HG03565 (cell line): ENCODE measurements around the gene ANKRD36.
A peak's percentile ranks its signal among the peaks of the same experiment; 100 is the strongest.
"Not testable (repeated sequence)": the region's sequence is repeated elsewhere in the genome, so short reads cannot be mapped to it uniquely, and the experiment has no call there.

Experiments used
- ATAC-seq: cut with Tn5 transposase; IDR thresholded peaks from one replicate; pipeline ENCODE4 v1.9.1; 2021; ENCODE audit warnings: mild to moderate bottlenecking, moderate library complexity; ENCODE audit not compliant: unreplicated experiment

The ANKRD36 gene

DNA sequence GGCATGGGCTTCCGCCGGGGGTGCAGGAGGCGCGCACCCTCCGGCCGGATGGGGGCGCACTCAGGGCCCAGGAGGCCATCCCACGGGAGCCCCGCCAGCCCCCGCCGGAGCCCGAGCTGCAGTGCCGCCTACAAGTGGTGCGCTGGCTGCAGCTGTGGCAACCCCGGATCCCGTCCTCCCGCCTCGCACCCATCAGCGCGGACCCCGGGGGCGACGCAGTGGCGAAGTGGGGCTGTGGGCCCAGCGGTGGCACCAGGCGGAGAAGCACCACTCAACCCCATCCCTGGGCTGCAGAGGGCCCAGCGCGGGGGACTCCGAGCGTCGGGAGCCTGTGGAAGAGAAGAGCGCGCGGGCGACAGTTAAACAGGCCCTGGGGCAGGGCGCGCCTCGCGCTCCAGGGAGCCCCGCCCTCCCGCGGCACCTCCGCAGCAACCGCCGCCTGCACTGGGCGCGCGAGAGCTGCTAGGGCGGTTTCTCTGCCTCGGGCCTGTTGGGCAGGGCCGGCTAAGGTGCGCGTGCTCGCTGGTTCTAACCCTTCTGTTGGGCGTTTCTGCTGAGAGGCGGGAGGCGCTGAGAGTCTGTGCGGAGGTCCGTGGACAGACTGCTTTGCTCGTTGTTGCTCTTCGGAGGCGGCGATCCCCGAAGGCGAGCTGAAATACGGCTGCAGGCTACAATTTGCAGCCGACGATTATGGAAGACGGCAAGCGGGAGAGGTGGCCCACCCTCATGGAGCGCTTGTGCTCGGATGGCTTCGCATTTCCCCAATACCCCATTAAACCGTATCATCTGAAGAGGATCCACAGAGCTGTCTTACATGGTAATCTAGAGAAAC, at the start of gene ANKRD36:
Gene ANKRD36, plus strand, starts transcription at position 104 of the 832 bp plus-strand sequence. Its CDS starts 587 bp downstream, at position 691.
- peak; percentile 87 for ATAC-seq

DNA sequence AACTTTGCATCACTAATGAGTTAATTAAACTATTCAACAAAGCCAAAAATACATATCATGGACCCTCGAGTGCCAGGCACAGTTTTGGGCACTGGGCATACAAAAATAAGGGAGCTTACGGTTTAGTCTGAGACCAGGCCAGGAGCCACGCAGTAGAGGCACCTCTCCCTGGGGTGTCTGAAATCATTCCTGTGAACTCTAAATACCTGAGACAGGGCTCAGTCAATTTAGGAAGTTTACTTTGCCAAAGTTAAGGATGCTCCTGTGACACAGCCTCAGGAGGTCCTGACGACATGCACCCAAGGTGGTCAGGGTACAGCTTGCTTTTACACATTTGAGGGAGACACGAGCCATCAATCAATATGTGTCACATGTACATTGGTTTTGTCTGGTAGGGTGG, 46.9 kb upstream of the ANKRD36 start:
- ATAC-seq, result not testable (repeated sequence)

DNA sequence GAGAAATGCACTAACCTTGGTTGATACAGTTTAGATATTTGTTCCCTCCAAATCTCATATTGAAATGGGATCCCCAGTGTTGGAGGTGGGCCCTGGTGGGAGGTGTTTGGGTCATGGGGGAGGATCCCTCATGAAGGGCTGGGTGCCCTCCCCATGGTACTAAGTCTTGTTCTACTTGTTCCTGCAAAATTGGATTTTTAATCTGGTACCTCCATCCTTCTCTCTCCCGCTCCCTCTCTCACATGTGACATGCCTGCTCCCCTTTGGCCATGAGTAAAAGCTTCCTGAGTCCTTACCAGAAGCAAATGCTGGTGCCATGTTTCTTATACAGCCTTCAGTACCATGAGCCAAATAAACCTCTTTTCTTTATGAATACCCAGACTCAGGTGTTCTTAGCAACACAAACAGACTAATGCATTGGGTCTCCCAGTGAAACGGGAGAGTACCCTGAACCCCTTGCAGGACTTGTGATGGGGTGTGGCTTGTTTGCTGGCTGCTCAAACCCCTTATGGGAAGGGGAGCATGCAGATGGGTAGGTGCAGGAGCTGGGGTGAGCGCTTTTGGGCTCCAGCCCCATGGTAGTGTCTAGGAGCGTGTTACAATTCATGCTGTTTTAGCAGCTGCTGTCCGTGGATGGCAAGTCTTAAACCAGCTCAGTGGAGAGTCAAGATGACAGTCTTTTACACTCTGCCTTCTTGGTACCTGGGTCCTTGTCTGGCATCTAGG, 45.5 kb upstream of the ANKRD36 start:
- no peak for ATAC-seq

DNA sequence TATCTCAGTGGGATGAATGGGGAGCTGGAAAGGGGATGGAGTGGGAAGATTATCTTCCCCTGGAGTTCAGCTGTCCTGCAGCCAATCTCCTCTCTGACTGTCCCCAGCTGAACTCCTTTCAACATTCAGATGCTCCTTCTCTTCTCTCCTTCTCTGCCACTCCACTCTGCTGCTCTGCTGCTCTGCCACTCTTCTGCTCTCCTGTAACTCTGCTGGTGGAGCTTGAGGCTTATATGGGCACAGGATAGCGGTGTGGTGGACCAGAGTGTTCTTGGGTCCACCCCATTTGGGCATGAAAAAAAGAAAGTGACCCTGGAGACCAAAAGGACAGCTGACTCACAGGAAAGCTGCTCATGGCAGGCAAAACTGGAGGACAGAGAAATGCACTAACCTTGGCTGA, 44.9 kb upstream of the ANKRD36 start:
- no peak for ATAC-seq

DNA sequence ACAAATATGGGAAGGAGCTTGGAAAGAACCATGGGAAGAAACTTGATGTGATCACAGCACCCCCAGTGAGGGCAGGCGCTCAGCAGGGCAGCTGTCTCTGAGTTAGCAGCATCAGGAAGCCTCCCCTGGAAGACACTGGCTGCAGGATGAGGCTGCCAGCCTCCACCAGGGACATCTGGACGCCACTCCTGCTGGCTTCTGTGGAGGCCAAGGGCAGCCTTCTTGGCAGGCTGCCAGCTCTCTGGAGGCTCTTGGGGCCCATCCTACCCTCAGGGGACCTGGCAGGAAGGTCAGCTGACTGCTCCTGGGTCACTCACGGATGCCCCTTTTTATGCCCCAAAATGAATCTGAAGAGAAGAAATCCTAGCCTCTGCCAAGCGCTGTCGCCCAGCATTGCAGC, 44.2 kb upstream of the ANKRD36 start:
- ATAC-seq, result not testable (repeated sequence)

DNA sequence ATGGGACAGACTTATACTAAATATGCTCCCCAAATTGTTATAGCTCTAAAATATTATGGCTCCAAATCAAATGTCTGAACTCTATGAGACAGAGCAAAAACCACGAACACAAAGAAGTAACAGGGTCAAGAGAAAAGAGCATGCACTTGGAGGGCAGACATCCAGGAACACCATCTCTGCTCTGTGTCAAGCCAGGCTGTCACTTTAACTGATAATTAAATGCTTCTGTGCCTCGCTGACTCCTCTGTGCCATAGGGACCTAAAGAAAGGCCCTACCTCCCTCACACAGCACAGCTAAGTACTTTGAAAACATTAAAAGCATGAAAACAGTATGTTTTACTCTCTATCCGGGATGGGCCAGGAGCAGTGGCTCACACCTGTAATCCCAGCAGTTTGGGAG, 42.0 kb upstream of the ANKRD36 start:
- not testable (repeated sequence) for ATAC-seq

DNA sequence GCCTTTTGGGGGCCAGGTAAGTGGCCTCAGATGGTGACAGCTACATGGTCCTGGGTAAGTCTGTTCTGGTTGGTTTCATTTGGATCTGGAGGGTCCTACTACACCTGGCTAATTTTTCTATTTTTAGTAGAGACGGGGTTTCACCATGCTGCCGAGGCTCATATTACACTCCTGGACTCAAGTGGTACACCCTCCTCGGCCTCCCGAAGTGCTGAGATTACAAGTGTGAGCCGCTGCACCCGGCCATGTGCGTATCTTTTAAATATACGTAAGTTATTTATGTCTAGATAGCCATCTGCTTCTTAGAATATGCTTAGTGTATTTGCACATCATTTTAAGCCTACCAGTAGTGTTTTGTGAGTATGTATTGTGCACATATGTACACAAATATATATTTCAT, 35.7 kb upstream of the ANKRD36 start:
- ATAC-seq, result not testable (repeated sequence)

DNA sequence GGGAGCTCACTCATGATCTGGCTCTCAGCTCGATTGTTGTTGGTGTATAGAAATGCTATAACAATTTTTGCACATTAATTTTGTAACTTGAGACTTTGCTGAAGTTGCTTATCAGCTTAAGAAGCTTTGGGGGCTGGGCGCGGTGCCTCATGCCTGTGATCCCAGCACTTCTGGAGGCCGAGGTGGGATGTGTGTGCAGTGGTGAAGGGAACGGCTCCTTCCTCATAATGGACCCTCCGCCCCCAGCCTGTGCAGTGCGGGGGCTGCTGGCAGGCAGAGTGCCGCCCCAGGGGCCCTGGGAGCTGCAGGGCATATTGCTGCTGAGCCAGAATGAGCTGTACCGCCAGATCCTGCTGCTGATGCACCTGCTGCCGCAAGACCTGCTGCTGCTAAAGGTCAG, 32.1 kb upstream of the ANKRD36 start:
- ATAC-seq, result not testable (repeated sequence)

DNA sequence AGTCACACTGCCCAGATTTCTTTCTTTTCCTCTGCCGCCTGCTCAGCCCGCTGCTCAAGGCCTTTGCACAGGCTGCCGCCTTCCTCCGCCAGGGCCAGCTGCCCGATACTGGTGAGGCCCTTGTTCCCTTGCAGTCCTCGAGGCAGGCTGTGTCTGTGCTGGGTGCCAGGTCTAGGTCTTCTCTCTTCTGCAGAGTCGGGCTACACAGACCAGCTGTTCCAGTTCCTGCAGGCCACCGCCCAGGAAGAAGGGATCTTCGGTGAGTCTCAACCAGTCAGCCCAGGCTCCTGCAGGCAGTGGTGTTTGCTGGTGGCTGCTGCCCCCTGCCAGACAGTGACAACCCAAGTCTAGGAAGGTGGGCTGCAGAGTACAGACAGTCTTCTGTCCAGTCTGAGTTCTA, 30.7 kb upstream of the ANKRD36 start:
- not testable (repeated sequence) for ATAC-seq

DNA sequence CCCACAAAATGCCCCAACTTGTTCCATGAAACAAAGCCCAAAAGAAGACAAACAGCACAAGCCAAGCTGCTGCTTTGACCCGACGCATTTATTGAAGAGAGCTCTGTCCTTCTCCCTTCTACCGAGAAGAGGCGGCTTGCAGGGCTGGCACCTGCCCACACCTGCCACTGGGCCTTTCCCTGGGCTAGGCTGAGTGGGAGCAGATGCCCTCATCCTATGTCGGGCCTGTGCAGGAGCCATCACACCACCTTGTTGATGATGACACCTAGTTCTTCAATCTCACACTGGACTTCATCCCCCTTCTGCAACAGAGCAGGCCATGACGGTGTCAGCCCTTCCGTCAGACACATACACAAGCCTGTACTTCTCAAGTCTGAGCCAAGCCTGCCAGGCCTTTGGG, 29.4 kb upstream of the ANKRD36 start:
- not testable (repeated sequence) for ATAC-seq

DNA sequence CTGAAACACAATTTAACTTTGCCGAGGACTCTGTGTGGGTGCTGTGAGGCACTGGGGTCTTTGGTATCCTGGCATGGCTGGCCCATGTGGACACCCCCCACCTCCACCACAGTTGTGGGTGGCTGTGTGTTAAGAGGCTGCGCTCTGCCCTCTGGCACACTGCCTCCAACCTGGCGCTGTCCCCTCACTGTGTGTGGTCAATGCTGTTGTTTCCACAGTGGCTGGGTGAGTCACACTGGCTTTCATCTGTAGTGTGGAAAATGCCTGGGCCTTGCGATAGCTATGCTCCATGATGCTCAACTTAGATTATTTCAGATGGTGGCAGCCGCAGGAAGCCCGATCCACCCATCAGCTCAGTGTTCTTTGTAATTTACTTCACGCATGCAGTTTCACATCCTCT, 27.9 kb upstream of the ANKRD36 start:
- not testable (repeated sequence) for ATAC-seq

DNA sequence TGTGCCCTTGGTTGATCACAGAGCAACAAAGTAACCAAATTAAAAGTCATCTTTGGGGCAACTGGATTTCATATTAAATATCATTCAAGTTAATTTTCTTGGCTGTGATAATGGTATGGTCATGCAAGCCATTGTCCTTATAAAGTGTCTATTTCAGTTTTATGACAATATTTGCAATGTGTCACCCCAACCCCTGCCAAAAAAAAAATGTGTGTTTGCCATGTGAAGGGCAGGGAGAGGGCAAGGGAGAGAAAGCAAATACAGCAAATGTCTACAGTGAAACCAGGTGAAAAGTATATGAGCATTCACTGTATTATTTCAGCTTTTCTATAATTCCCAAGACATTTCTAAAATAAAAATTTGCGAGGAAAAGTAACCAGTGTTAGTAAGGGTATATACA, 24.2 kb upstream of the ANKRD36 start:
- not testable (repeated sequence) for ATAC-seq

DNA sequence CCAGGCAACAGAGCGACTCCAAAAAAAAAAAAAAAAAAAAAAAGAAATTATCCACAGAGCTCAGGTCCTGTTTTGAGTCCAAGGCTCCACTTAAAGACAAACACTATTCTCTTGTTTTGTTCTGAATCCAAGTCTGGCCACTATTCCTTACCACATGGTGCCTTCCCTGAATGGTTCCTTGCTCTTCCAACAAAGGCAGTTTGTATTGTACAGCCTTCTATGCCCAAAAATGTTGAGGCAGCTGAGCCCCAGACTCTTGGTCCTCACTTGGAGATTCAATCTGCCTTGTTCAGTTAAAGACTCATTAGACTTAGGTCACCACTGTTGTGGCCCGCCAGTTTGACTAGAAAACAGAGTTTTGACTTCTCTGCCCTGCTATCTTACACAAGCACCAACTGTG, 20.0 kb upstream of the ANKRD36 start:
- not testable (repeated sequence) for ATAC-seq

DNA sequence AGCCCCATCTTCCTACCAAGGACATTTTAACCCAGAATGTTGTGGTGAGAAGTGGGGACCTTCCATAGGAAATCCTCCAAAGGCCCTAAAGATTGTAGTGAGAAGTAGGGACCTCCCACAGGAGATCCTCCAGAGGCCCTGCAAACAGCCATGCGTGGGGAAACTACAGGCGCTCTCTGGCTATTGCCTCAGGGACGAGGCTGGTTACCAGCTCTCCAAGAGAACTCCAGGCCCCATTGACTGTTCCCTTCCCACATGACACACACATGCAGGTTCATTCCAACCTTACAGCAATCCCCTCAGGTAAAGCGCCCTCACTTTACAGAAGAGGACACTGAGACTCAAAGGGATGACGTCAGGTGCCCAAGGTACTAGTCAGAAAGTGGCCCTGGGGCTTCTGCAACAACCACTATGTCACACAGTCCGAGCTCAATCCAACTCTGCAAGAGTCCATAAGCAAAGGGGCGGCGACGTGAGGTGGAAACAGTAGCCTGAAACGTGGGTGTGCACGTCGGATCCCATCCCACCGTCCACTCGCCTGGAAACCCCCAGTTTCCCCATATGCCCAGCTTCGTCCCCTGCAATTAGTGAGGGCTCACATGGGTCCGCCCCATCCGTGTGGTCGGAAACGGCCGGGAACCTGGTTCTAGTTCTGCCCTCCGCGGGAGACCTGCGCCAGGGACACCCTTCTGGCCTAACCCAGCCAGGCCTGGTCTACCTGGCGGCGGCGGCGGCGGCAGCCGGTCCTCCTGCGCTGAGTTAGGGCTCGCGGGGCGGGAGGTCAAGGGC, 18.8 kb upstream of the ANKRD36 start:
- peak; percentile 5 for ATAC-seq

DNA sequence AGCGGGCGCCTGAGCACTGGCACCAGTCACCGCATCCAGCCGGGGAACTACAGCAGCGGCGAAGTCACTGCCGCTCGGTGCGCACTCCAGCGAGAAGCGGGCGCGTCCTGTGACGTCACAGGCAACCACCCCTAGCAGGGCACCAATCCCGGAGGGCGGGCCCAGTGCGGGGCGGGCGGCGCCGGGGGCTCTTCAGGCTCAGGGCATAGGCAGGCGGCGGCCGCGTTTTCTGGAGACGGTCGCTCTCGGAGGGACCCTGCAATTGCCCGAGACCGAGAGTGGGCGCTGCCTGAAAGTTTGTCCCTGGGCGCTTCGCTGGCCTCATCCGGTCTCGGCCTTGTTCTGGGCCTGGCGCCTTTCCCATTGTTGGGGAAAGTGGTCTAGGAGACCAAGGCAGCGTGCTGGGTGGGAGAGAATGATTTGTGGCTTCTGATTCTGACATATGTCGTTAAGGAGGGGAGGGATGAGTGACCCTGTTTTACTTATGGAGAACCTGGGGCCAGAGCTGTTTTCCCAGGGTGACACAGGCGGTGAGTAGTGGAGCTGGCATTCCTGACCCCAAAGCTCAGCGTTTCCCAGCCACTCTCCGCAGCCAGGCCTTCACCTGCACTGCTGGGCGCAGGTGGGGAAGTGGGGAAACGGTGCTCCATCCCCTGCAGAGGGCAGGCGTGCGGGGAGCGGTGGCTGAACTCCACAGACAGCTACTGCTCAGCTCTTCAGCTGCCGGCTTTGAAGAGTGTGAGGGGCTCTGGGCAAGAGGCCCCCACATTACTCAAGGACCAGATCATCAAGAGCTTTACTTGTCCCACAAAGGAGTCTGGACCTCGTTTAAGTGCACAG, 18.0 kb upstream of the ANKRD36 start, which contains the start of gene FAHD2B:
Gene FAHD2B, minus strand, starts transcription at position 111 of the 840 bp plus-strand sequence. CDS start 3,176 bp downstream, outside the sequence.
- ATAC-seq, result peak; percentile 65

DNA sequence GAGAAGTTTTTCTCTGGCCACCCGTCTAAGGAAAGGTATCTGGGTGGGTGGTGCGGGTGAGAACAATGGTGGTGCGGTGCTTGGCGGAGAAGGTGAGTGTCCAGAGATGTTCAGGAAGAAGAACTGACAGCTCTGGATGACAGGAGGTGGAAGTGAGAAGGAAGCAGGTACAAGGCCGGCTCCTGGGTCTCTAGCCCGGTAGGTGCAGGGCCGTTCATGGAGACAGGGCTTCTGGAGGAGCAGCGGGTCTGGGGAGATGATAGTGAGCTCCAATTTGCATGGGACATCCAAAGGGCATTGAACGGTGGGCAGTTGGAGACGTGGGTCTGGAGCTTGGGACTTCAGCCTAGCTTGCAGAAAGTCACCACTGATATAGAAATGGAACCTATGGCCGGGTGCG, 17.3 kb upstream of the ANKRD36 start:
- ATAC-seq, result no peak

DNA sequence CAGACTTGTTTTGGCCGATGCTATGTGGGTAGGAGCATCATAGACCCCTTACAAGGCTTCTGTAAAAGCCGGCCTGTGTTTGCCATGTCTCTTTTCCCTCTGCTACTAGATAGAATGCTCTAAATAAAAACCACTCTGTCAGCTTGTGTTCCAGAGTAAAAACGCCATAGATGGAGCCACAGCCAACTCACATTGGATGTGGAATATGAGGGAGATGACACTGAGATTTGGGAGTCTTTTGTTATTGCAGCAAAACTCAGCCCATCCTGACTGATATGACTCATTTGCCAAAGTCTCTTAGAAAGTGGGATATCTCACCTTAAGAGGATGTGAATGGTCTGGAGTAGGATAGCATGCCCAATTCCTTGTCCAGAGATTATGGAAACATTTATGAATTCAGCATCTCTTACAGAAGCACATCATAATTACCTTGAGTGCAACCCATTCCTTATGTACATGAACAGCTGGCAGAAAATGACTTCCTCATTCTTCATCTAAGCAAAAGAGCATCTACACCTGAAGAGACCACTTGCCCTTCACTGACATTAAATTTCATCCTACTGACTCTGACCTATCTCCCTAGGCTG, 14.1 kb upstream of the ANKRD36 start:
- not testable (repeated sequence) for ATAC-seq

DNA sequence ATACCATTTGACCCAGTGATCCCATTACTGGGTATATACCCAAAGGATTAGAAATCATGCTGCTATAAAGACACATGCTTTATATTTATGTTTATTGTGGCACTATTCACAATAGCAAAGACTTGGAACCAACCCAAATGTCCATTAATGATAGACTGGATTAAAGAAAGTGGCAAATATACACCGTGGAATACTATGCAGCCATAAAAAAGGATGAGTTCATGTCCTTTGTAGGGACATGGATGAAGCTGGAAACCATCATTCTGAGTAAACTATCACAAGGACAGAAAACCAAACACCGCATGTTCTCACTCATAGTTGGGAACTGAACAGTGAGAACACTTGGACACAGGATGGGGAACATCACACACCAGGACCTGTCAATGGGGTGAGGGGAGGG, 6.1 kb upstream of the ANKRD36 start:
- ATAC-seq, result not testable (repeated sequence)

DNA sequence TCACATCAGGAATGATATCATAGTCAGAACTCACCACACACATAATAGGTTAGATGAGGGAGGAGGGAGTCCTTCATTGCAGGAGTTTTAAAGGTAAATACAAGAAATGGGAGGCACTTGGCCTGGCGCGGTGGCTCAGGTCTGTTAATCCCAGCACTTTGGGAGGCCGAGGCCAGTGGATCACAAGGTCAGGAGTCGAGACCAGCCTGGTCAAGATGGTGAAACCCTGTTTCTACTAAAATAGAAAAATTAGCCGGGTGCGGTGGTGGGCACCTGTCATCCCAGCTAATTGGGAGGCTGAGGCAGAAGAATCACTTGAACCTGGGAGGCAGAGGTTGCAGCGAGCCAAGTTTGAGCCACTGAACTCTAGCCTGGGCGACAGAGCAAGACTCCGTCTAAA, 1.7 kb upstream of the ANKRD36 start:
- ATAC-seq, result not testable (repeated sequence)
